Keratinocyte (primary cell): ENCODE measurements around the gene BARX2. TPM values are rescaled to one million over a fixed set of nuclear protein-coding genes. Genes with fewer than 3 reads are reported as not detected.
"Not testable (repeated sequence)": the region's sequence is repeated elsewhere in the genome, so short reads cannot be mapped to it uniquely, and the experiment has no call there.

Experiments used
- DNase-seq: peaks from one replicate; pipeline ENCODE4 v3.0.0-alpha.2; 2011; ENCODE audit warnings: low read depth, missing footprints, low spot score
- FAIRE-seq: peaks from 2 replicates; lab custom pipeline; 2011; peaks lifted over from hg19 to GRCh38; lab: Jason Lieb, UNC
- H2AFZ ChIP-seq: 2 replicates; pipeline ENCODE4 v1.6.0; 2012; ENCODE audit warnings: low read length, control low read depth, inconsistent platforms; ENCODE audit not compliant: control insufficient read depth
- H3K27ac ChIP-seq: 2 replicates; pipeline ENCODE4 v1.5.1; 2011; ENCODE audit warnings: low read length; ENCODE audit not compliant: control insufficient read depth, insufficient read depth
- H3K27me3 ChIP-seq: 3 replicates; pipeline ENCODE4 v1.6.0; 2011; ENCODE audit warnings: low read length; ENCODE audit not compliant: control insufficient read depth, insufficient read depth; ENCODE audit errors: extremely low read depth
- H3K36me3 ChIP-seq, 2 experiments: 2 replicates in 1 of 2; 3 replicates in 1 of 2; pipeline ENCODE4 v1.5.1; 2011; ENCODE audit warnings: low read length in 2 of 2, mild to moderate bottlenecking in 1 of 2; ENCODE audit not compliant: control insufficient read depth in 2 of 2, insufficient read depth in 2 of 2; ENCODE audit errors: extremely low read depth in 1 of 2
- H3K4me1 ChIP-seq: 3 replicates; pipeline ENCODE4 v1.5.1; 2011; ENCODE audit warnings: low read length; ENCODE audit not compliant: control insufficient read depth, insufficient read depth; ENCODE audit errors: extremely low read depth
- H3K4me2 ChIP-seq: 3 replicates; pipeline ENCODE4 v1.6.0; 2011; ENCODE audit warnings: low read depth, low read length; ENCODE audit not compliant: control insufficient read depth, insufficient read depth; ENCODE audit errors: extremely low read depth
- H3K4me3 ChIP-seq, 3 experiments: fragments of 200-600 bp in 1 of 3; sonication (generic) in 1 of 3; 2 replicates in 2 of 3; 3 replicates in 1 of 3; pipeline ENCODE4 v1.5.1; 2011 to 2016; ENCODE audit warnings: low read length in 3 of 3, mild to moderate bottlenecking in 3 of 3, control low read depth in 2 of 3, inconsistent platforms in 1 of 3, low read depth in 1 of 3, mixed read lengths in 1 of 3, mixed run types in 1 of 3, moderate library complexity in 1 of 3; ENCODE audit not compliant: control insufficient read depth in 2 of 3, insufficient read depth in 2 of 3; ENCODE audit errors: extremely low read depth in 1 of 3
- H3K79me2 ChIP-seq: 2 replicates; pipeline ENCODE4 v1.6.0; 2012; ENCODE audit warnings: low read length; ENCODE audit not compliant: control insufficient read depth, insufficient read depth
- H3K9ac ChIP-seq: 3 replicates; pipeline ENCODE4 v1.6.0; 2011; ENCODE audit warnings: low read length; ENCODE audit not compliant: control insufficient read depth, insufficient read depth; ENCODE audit errors: extremely low read depth
- H3K9me1 ChIP-seq: 3 replicates; pipeline ENCODE4 v1.6.0; 2011; ENCODE audit warnings: low read length; ENCODE audit not compliant: control insufficient read depth, insufficient read depth; ENCODE audit errors: extremely low read depth
- H3K9me3 ChIP-seq: 2 replicates; pipeline ENCODE4 v1.5.1; 2012; ENCODE audit warnings: low read depth, low read length; ENCODE audit not compliant: control insufficient read depth
- H4K20me1 ChIP-seq: 3 replicates; pipeline ENCODE4 v1.6.0; 2011; ENCODE audit warnings: low read length; ENCODE audit not compliant: control insufficient read depth, insufficient read depth; ENCODE audit errors: extremely low read depth
- CTCF ChIP-seq, 3 experiments: IDR thresholded peaks in 1 of 3; conservative IDR thresholded peaks in 1 of 3; optimal IDR thresholded peaks in 1 of 3; 2 replicates in 2 of 3; 3 replicates in 1 of 3; pipeline versions ENCODE3 to v1.5.1; 2011; ENCODE audit warnings: low read length in 3 of 3, mild to moderate bottlenecking in 3 of 3, moderate library complexity in 2 of 3, control low read depth in 1 of 3, inconsistent platforms in 1 of 3; ENCODE audit not compliant: insufficient read depth in 2 of 3; ENCODE audit errors: extremely low read depth in 1 of 3
- EZH2 ChIP-seq: IDR thresholded peaks from one replicate; pipeline ENCODE4 v1.6.1; 2012; ENCODE audit warnings: inconsistent platforms, mild to moderate bottlenecking, low read length, moderate library complexity
- dilution Hi-C: fragments of 300-500 bp; cut with MboI; formaldehyde crosslinking; loops from one replicate; pipeline ENCODE4 v1.7.0; 2020; ENCODE audit warnings: low sequenced_read_pairs; ENCODE audit not compliant: extremely low pct_ligation_motif_present
- polyA plus RNA-seq, 5 experiments: library from polyadenylated mRNA; depleted of rRNA in 3 of 5; stranded (reverse) in 3 of 5; stranded (forward) in 1 of 5; unstranded in 1 of 5; fragments of >200 nt; gene quantifications; 1 replicate in 1 of 5; 2 replicates in 3 of 5; 3 replicates in 1 of 5; pipeline versions ENCODE4 v1.2.1 to v1.2.3, GENCODE V29; 2011 to 2012; ENCODE audit warnings: missing spikeins in 2 of 5, low read depth in 1 of 5, low replicate concordance in 1 of 5

BARX2 gene
- polyA plus RNA-seq, 1 donor (not counting 4 experiments of a cell fraction or from before 2014, with no cell fraction given), result 0.87 TPM

DNA sequence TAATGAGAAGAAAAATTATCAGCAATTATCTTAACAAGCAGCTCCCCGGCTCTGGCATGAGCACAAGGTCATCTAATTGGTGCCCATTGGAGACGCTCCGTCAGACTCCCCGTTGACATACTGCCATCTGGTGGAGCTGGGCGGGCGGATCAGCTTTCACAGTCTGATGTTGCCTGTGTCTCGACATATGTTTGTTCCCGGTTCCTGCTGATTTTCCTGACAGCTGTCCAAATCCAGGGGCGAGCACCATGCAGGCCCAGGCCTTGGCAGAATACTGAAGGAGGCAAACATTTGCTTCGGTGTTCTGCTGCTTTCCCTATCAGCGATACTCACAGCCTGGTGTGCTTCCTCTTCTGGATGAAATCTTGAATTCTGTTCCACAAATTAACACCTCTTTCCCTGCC is 43.8 kb upstream of the BARX2 start:
- H3K27ac ChIP-seq, result no peak overlapping the region

GRCh38 chr11:129333873-129334272 is 41.8 kb upstream of the BARX2 start:
- Histone ChIP-seq H3K9me3 (no peaks in the 10 kb centered on the region), H3K79me2 (no peaks in the 10 kb centered on the region), H3K27ac (no peak overlapping the region), H4K20me1 (no peaks in the 10 kb centered on the region), H3K36me3 (no peaks in the 10 kb centered on the region), H3K9ac (no peak overlapping the region), H3K4me2 (no peak overlapping the region), H3K4me1 (peaks cover 2% of the 10 kb centered on the region), H3K27me3 (no peaks in the 10 kb centered on the region), H3K4me3 (no peak overlapping the region), H3K9me1 (no peaks in the 10 kb centered on the region), H2AFZ (no peak overlapping the region)
- TF ChIP-seq EZH2, result no peak
- peak in 1 of 3 experiments; percentile 26 for TF ChIP-seq CTCF (optimal IDR thresholded peaks at IDR 0.05 in 1 of 3, IDR thresholded peaks at IDR 0.05 in 1 of 3, conservative IDR thresholded peaks at IDR 0.05 in 1 of 3; ENCODE audit: extremely low read depth in 1 of 3, insufficient read depth in 2 of 3, low read length in 3 of 3)
- dilution Hi-C loops, result no loop called here
- no peak for DNase-seq
- no peak for FAIRE-seq

More for the DNA sequence above, 43.8 kb upstream of the BARX2 start:
- Histone ChIP-seq H3K79me2 (no peaks in the 10 kb centered on the region), H2AFZ (peak overlapping the region; percentile 82), H4K20me1 (no peaks in the 10 kb centered on the region), H3K36me3 (no peaks in the 10 kb centered on the region), H3K9me3 (no peaks in the 10 kb centered on the region), H3K4me3 (no peak overlapping the region), H3K4me1 (peaks cover 2% of the 10 kb centered on the region), H3K27me3 (no peaks in the 10 kb centered on the region), H3K9ac (no peak overlapping the region), H3K4me2 (no peak overlapping the region), H3K9me1 (no peaks in the 10 kb centered on the region)
- peak; percentile 91 to 98 (median 96) for TF ChIP-seq CTCF (optimal IDR thresholded peaks at IDR 0.05 in 1 of 3, IDR thresholded peaks at IDR 0.05 in 1 of 3, conservative IDR thresholded peaks at IDR 0.05 in 1 of 3; ENCODE audit: extremely low read depth in 1 of 3, insufficient read depth in 2 of 3, low read length in 3 of 3)
- TF ChIP-seq EZH2, result no peak
- dilution Hi-C loops, result no loop called here
- FAIRE-seq (peak; percentile 80), DNase-seq (peak; percentile 19)

GRCh38 chr11:129344301-129344940 is 31.2 kb upstream of the BARX2 start:
- FAIRE-seq, result not testable (repeated sequence)

More at GRCh38 chr11:129344301-129344940, 31.2 kb upstream of the BARX2 start:
- H4K20me1 ChIP-seq, H3K9me1 ChIP-seq, H3K27me3 ChIP-seq, H2AFZ ChIP-seq, H3K27ac ChIP-seq, DNase-seq, H3K4me3 ChIP-seq, H3K79me2 ChIP-seq, H3K36me3 ChIP-seq, H3K4me1 ChIP-seq, dilution Hi-C loops, H3K9ac ChIP-seq, H3K4me2 ChIP-seq, H3K9me3 ChIP-seq: not testable (repeated sequence)
